Vagina (tissue), 2 donors: ENCODE measurements around the gene OR10A3.

Experiments used
- CTCF ChIP-seq, 3 experiments: fragments of 450-650 bp in 2 of 3; fragments of 200-600 bp in 1 of 3; sonication (generic) in 1 of 3; IDR thresholded peaks; one replicate each; pipeline ENCODE4 v1.5.1; 2017 to 2019; ENCODE audit warnings: antibody characterized with exemption in 3 of 3, mild to moderate bottlenecking in 2 of 3, moderate library complexity in 2 of 3
- POLR2A ChIP-seq, 2 donors: fragments of 450-650 bp; IDR thresholded peaks; one replicate each; pipeline ENCODE4 v1.6.1; 2017; ENCODE audit warnings: antibody characterized with exemption in 2 of 2, mild to moderate bottlenecking in 2 of 2, moderate library complexity in 2 of 2

- TF ChIP-seq CTCF (IDR thresholded peaks at IDR 0.05) (no peak), POLR2A (IDR thresholded peaks at IDR 0.05) (no peak)
These were observed 35.5 kb downstream of the OR10A3 start for GRCh38 chr11:7905961-7906429.
